Keratinocyte (primary cell): ENCODE measurements around the gene RGS3.

ENCODE experiments used
- CTCF ChIP-seq, 3 experiments: IDR thresholded peaks in 1 of 3; conservative IDR thresholded peaks in 1 of 3; optimal IDR thresholded peaks in 1 of 3; 2 replicates in 2 of 3; 3 replicates in 1 of 3; pipeline versions ENCODE3 to v1.5.1; 2011; ENCODE audit warnings: low read length in 3 of 3, mild to moderate bottlenecking in 3 of 3, moderate library complexity in 2 of 3, control low read depth in 1 of 3, inconsistent platforms in 1 of 3; ENCODE audit not compliant: insufficient read depth in 2 of 3; ENCODE audit errors: extremely low read depth in 1 of 3
- EZH2 ChIP-seq: IDR thresholded peaks from one replicate; pipeline ENCODE4 v1.6.1; 2012; ENCODE audit warnings: inconsistent platforms, mild to moderate bottlenecking, low read length, moderate library complexity

DNA sequence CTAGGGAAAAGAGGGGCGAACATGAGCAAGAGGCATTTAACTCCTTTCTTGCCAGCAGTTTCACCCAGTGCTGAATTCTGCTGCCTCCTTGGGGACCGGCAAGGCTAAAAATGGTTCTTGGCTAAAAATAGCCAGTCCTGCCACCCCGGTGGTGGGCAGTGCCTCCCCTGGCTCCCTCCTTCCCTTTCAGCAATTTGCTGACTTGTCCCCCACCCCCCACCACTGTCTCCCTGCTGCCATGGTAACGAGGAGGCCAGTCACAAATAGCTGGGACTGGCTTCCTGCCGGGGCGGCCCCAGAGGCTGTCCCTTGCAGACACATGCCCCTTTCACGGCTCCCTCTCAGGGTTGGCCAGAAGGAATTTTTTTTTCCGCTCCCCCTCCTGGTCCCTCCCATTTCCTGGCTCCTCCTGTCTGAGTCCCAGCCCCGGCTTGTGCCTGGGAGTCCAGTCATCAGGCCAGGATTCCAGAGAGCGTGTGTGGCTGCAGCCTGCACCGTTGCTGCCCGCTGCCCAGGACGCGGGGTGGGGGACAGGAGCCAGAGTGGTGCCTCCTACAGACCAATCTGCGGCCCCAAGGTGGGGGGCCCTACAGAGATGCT, 130.3 kb downstream of the RGS3 start:
- TF ChIP-seq CTCF (optimal IDR thresholded peaks at IDR 0.05 in 1 of 3, IDR thresholded peaks at IDR 0.05 in 1 of 3, conservative IDR thresholded peaks at IDR 0.05 in 1 of 3; ENCODE audit: extremely low read depth in 1 of 3, insufficient read depth in 2 of 3, low read length in 3 of 3) (no peak), EZH2 (no peak)
